Measurements from ENCODE around the gene ODAD4.

ODAD4 gene

DNA sequence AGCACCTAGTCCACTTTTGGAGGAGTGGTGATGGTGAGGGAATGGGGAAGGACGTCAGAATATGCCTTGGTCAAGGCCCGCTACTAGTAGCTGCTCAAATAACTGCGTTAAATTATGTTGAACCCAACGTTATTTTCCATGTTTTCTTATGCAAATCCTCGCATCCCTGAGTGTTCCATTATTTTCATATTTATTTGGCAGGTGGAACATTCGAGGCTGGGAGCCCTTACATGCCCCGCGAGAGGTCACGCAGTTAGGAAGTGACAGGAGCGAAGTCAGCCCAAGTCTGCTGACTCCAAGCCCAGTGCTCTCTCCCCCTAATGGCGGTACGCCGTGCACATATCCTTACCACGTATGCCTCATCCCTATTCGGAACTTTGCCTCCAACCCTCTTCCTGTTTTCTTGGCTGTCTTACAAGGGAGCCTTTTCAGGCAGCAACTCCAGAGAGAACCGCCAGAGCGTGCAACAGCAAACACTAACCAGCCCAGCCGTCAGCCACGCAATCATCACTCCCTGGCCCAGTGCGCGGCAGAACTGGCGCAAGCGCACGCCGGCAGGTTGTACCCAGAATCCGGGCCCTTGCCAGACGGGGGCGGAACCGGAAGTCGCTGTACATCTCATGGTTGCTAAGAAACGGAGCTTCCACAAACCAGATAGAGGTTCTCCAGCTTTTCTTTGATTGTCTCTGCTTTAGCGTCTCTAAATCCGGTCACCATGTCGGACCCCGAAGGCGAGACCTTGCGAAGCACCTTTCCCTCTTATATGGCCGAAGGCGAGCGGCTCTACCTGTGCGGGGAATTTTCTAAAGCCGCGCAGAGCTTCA is at the start of gene ODAD4:
ODAD4 (plus strand) TSS at position 609 of the 824 bp plus-strand sequence; CDS start at position 716, 107 bp downstream.
- DNase-seq, result peak; percentile 89

GRCh38 chr17:41882756-41883155 is 47.7 kb upstream of the ODAD4 start:
- DNase-seq, result no peak

- DNase-seq, result no peak
These were observed 44.7 kb upstream of the ODAD4 start for GRCh38 chr17:41885733-41886132.

GRCh38 chr17:41888332-41888965 is 42.0 kb upstream of the ODAD4 start:
- no peak for DNase-seq

DNA sequence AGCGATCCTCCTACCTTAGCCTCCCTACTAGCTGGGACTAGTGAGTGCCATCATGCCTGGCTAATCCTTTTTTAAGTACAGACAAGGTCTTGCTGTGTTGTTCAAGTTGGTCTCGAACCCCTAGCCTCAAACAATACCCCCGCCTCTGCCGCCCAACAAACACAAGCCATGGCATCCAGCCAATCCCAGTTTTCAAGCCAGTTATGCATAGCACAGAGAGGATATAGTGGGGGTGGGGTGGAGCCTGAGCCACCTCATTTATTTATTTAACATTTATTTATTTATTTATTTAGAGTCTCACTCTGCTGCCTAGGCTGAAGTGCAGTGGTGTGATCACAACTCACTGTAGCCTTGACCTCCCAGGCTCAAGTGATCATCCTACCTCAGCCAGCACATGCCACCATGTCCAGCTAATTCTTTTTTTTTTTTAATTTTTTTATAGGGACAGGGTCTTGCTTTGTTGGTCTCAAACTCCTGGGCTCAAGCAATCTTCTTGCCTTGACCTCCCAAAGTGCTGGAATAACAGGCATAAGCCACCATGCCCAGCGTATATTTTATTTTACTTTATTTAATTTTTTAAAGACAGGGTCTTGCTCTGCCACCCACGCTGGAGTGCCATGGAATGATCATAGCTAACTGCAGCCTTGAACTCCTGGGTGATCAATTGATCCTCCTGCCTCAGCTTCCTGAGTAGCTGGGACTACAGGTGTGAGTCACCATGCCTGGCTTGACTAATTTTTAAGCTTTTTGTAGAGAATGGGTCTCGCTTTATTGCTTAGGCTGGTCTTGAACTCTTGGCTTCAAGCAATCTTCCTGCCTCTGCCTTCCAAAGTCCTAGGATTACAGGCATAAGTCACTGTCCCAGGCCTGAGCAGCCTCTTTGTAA is 39.0 kb upstream of the ODAD4 start:
- no peak for DNase-seq

DNA sequence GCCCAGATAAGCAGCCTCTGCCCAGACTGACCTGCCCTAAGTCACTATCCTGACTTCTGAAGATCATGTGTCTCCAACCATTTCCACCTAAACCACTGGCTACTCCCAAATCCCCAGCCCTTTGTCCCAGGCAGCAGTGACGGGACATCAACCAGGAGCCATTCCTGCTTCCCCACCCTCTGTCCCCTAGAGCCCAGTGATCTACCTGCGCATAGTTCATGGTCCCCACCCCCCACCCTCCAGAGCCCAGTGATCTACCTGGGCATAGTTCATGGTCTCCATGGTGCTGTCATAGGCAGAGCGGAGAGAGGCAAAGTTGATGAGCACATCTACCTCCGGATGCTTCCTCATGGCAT is 38.4 kb upstream of the ODAD4 start:
- no peak for DNase-seq

DNA sequence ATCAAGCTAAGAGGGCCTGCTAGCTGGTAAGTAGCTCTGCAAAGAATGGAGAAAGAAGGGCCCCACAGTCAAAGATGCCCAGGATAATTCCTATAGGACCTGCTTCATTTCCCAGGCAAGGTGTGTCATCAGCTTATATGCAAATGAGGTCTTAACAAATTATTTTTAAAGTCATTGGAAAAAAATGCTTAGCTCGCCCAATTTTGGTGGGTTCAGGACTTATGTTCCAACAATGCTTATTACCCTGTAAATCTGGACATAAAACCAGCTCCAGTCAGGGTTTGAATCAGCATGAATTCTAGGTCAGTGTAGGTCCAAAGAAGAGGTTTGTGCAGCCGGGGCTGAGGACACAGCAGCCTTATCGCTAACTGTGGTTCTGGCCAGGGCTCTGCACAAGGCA is 37.0 kb upstream of the ODAD4 start:
- no peak for DNase-seq

GRCh38 chr17:41894791-41895331 is 35.6 kb upstream of the ODAD4 start:
- DNase-seq, result no peak

DNA sequence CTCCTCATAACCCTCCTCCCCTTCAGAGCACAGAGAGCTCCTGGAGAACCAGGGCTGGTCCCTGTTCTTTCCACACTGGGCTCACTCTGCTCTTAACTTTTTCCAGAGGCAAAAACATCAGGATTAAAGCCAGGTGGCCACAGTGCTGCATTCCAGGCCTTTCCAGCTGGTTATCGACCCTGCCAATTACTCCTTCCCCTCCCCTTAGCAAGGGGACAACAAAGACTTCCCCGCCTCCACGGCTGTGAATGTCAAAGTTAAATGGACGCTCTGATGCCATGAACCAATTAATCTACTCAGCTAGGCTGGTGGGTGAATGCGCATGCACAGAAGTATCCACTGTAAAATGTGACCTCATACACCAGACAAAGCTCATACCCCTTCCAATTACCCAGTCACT is 34.8 kb upstream of the ODAD4 start:
- no peak for DNase-seq

GRCh38 chr17:41896726-41897125 is 33.7 kb upstream of the ODAD4 start:
- no peak for DNase-seq

DNA sequence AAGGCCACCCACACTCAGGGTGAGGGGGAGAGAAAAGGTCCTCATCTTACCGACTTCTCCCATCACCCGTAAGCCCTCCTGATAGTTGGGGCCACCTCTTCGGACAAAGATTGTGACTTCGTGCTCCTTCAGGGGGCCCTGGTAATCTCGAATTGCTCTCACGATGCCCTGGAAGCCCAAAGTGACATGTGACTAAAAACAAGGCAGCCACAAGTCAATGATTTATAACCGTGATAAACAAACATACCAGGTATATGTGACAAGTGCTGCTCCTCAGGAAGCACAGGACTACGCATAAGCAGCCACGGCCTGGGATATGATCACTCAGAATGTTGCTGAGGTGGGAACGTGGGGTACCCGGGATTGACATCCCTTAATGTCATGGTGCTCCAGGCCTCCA is 28.8 kb upstream of the ODAD4 start:
- no peak for DNase-seq

GRCh38 chr17:41904242-41904841 is 26.1 kb upstream of the ODAD4 start:
- no peak for DNase-seq

DNA sequence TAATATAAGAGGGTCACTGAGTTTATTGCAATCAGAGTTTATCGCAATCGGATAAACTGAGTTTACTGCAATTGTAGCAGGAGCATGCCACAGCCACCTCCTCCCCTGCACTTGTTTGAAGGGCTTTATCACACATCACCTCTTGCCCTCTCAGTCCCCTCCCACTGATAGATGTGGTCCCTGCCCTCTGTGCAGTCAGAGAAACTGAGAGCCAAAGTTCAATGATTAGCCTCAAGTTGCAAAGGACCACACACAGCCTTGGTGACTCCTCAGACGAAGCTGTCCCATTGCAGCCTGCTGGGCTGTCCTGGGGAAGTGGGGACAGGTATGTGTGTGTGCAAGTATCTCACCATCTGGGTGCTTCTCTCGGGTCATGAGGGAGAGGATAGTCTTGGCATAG is 25.2 kb upstream of the ODAD4 start:
- DNase-seq, result no peak

GRCh38 chr17:41906465-41907184 is 23.8 kb upstream of the ODAD4 start:
- DNase-seq, result no peak

DNA sequence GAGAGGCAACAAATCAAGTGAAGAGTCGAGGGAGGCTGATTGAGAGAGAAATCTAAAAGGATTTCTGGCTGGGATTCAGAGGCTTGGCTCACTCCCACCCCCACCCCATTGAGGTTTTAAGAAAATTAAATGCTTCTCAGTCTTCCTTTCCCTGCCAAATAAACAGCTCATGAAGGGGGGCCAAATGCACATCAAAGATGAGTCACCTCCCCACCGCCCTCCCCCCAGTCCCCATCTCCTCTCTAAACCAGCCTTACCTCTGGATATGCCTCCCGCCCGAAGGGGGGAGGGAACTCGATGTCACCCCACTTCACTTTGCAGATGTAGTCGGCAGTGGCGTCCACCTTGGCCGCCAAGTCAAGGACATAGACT is 23.2 kb upstream of the ODAD4 start:
- no peak for DNase-seq

GRCh38 chr17:41907633-41908539 is 22.5 kb upstream of the ODAD4 start:
- DNase-seq, result no peak

GRCh38 chr17:41909088-41909487 is 21.3 kb upstream of the ODAD4 start:
- DNase-seq, result no peak

DNA sequence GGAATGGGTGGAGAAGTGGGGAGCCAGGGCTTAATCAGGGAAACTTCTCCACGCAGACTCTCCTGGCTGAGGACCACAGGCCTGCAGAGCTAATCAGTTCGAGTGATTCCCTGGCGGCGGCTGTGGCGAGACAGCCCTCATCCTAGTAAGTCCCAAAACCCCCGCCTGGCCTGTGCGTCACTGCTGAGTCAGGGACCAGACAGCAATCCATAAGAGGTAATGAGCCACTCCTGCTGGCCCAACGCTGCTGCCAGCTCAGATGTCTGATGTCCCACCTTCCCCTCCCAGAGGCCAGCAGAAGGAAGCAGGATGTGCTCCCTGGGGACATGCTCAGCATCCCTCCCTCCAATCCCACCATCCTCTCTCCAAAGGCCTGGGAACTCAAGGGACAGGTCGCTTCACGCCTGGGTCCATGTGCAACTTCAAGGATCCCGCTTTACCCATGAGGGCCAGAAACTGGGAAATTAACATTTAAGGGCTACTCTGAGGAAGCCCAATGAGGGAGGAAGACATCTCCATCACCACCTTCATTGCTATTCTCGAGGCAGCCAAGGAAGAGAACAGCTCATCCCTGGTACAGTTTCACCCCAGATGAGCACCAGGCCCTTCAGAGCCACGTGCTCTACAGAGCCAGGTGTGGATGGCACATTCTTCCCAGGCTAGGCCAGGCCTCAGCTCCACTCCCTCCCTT is 19.6 kb upstream of the ODAD4 start:
- peak; percentile 7 for DNase-seq

DNA sequence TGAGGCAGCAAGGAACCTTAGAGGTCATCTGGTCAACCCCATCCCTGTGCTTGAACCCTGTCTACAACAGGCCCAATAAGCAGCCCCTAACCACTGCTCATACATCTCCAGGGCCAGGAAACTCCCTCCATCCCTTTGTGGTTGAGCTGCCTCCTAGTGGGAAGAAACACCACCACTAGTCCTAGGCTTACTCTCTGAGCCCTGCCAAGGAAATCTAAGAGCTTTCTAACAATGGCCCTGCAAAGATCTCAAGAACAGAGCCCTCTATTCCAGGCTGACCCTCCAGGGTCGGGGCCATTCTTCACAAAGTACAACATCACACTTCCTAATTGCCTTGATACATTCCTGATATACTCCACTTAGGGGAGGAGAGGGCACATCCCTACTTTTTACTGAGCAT is 17.5 kb upstream of the ODAD4 start:
- DNase-seq, result no peak

DNA sequence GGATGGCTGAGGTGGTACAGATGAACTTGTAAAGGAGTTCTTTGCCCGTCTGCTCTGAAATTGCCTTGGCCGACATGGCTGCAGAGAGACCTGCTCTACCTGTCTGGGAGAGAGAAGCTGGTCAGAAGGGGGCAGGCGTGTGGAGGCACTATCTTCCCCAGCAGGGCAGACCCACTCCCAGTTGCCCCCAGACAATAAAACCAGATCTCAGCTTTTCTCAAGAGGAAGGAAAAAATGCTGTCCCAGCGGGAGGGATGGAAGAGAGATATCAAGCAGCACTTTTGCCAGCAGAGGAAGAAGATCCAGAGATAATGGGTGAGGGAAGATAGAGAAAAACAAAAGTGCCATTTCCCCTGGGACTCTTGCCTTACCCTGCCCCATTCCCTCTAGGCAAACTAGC is 16.6 kb upstream of the ODAD4 start:
- DNase-seq, result no peak

DNA sequence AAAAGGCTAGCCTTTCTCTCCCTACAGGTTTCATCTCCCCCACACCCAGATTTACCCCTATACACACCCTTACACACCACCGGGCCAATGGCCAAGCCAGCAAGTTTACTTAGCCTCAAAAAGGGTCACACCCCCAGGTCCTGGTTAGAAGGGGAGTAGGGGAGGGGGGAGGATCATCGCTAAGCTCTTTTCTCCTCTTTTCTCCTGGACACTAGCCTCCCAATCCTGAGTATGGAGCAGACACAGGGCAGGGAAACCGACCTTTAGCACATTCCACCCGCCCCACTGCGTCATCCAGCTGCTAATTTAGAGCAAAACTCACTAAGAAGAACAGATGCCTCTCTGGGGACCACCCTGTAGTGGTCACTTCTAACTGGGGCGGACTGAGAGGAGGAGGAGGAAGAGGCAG is 16.1 kb upstream of the ODAD4 start:
- DNase-seq, result no peak

All from GOT3 (cell line).